ENCODE measurements around the gene CDK4.

The CDK4 gene

GRCh38 chr12:57732726-57733593 lies 19.1 kb downstream of the CDK4 start:
- no peak overlapping the region for H3K4me3 ChIP-seq (ENCODE audit: low read depth, low read length)
- no peak overlapping the region for H4K91ac ChIP-seq (ENCODE audit: low read depth, low read length)
- H3K9ac ChIP-seq (ENCODE audit: low read length), result no peak overlapping the region
- H2BK12ac ChIP-seq (ENCODE audit: low read length), result no peak overlapping the region
- H2BK5ac ChIP-seq (ENCODE audit: low read depth, low read length, poor library complexity), result no peak overlapping the region
- H3K79me2 ChIP-seq (ENCODE audit: control insufficient read depth, insufficient read depth, low read length, poor library complexity), result no peaks in the 10 kb centered on the region
- H3K23ac ChIP-seq (ENCODE audit: low read length), result no peak overlapping the region
- H3K18ac ChIP-seq (ENCODE audit: low read length), result no peak overlapping the region
- H4K8ac ChIP-seq (ENCODE audit: low read depth, low read length), result no peak overlapping the region
- H3K36me3 ChIP-seq (ENCODE audit: control insufficient read depth in 1 of 2, insufficient read depth in 2 of 2, low read length in 2 of 2), result no peaks in the 10 kb centered on the region
- no peak overlapping the region for H4K12ac ChIP-seq (ENCODE audit: low read depth, low read length)
- H3K27ac ChIP-seq (ENCODE audit: low read depth, low read length), result no peak overlapping the region
- DNase-seq, result no peak
- no peak overlapping the region for H3K4ac ChIP-seq (ENCODE audit: low read depth, low read length)
- WGBS (ENCODE audit: extremely low coverage, insufficient coverage, insufficient read length), result no CpG with 5 or more reads among the region's 11 CpGs
- no peak overlapping the region for H3K14ac ChIP-seq (ENCODE audit: low read length)
- no peak overlapping the region for H2AK5ac ChIP-seq (ENCODE audit: low read length)
- H3K9me3 ChIP-seq (ENCODE audit: insufficient read depth, low read depth, low read length), result peaks cover 7% of the 10 kb centered on the region
- peaks cover 48% of the 10 kb centered on the region for H3K27me3 ChIP-seq (ENCODE audit: insufficient read depth, low read length)
- H3K4me1 ChIP-seq (ENCODE audit: control insufficient read depth in 1 of 2, insufficient read depth in 2 of 2, low read length in 2 of 2), result peaks cover 0 to 6% of the 10 kb centered on the region in 2 experiments
- H2BK120ac ChIP-seq (ENCODE audit: insufficient read depth, low read length, poor library complexity), result no peak overlapping the region
- no peak overlapping the region for H3K4me2 ChIP-seq (ENCODE audit: low read length)
- no peak overlapping the region for H2AFZ ChIP-seq (ENCODE audit: insufficient read depth, low read length, poor library complexity)
- no peaks in the 10 kb centered on the region for H3K79me1 ChIP-seq (ENCODE audit: low read length)

- no peak overlapping the region for H4K91ac ChIP-seq (ENCODE audit: low read depth, low read length)
- no peak overlapping the region for H2BK12ac ChIP-seq (ENCODE audit: low read length)
- no peak overlapping the region for H2BK5ac ChIP-seq (ENCODE audit: low read depth, low read length, poor library complexity)
- H3K4ac ChIP-seq (ENCODE audit: low read depth, low read length), result no peak overlapping the region
- H3K27ac ChIP-seq (ENCODE audit: low read depth, low read length), result no peak overlapping the region
- H3K27me3 ChIP-seq (ENCODE audit: insufficient read depth, low read length), result peaks cover 48% of the 10 kb centered on the region
- no peak overlapping the region for H3K4me3 ChIP-seq (ENCODE audit: low read depth, low read length)
- WGBS (ENCODE audit: extremely low coverage, insufficient coverage, insufficient read length), result no CpG with 5 or more reads among the region's 4 CpGs
- H2BK120ac ChIP-seq (ENCODE audit: insufficient read depth, low read length, poor library complexity), result no peak overlapping the region
- no peak overlapping the region for H3K4me2 ChIP-seq (ENCODE audit: low read length)
- no peak overlapping the region for H3K9ac ChIP-seq (ENCODE audit: low read length)
- H2AK5ac ChIP-seq (ENCODE audit: low read length), result no peak overlapping the region
- no peak overlapping the region for H4K12ac ChIP-seq (ENCODE audit: low read depth, low read length)
- H3K23ac ChIP-seq (ENCODE audit: low read length), result no peak overlapping the region
- H3K9me3 ChIP-seq (ENCODE audit: insufficient read depth, low read depth, low read length), result peaks cover 12% of the 10 kb centered on the region
- no peaks in the 10 kb centered on the region for H3K79me2 ChIP-seq (ENCODE audit: control insufficient read depth, insufficient read depth, low read length, poor library complexity)
- no peak overlapping the region for H3K14ac ChIP-seq (ENCODE audit: low read length)
- no peaks in the 10 kb centered on the region for H3K4me1 ChIP-seq (ENCODE audit: control insufficient read depth in 1 of 2, insufficient read depth in 2 of 2, low read length in 2 of 2)
- no peak overlapping the region for H3K18ac ChIP-seq (ENCODE audit: low read length)
- H2AFZ ChIP-seq (ENCODE audit: insufficient read depth, low read length, poor library complexity), result no peak overlapping the region
- DNase-seq, result no peak
- no peaks in the 10 kb centered on the region for H3K79me1 ChIP-seq (ENCODE audit: low read length)
- no peak overlapping the region for H4K8ac ChIP-seq (ENCODE audit: low read depth, low read length)
- no peaks in the 10 kb centered on the region for H3K36me3 ChIP-seq (ENCODE audit: control insufficient read depth in 1 of 2, insufficient read depth in 2 of 2, low read length in 2 of 2)
These were observed 19.8 kb downstream of the CDK4 start for GRCh38 chr12:57732270-57732669.

GRCh38 chr12:57731411-57732080 lies 20.6 kb downstream of the CDK4 start:
- Histone ChIP-seq H4K91ac (ENCODE audit: low read depth, low read length) (no peak overlapping the region), H2BK12ac (ENCODE audit: low read length) (no peak overlapping the region), H3K27me3 (ENCODE audit: insufficient read depth, low read length) (peaks cover 48% of the 10 kb centered on the region), H4K8ac (ENCODE audit: low read depth, low read length) (no peak overlapping the region), H3K4ac (ENCODE audit: low read depth, low read length) (no peak overlapping the region), H3K18ac (ENCODE audit: low read length) (no peak overlapping the region), H3K4me1 (ENCODE audit: control insufficient read depth in 1 of 2, insufficient read depth in 2 of 2, low read length in 2 of 2) (peaks cover 1 to 4% of the 10 kb centered on the region in 2 experiments), H3K79me2 (ENCODE audit: control insufficient read depth, insufficient read depth, low read length, poor library complexity) (no peaks in the 10 kb centered on the region), H2AFZ (ENCODE audit: insufficient read depth, low read length, poor library complexity) (no peak overlapping the region), H2BK5ac (ENCODE audit: low read depth, low read length, poor library complexity) (no peak overlapping the region), H3K27ac (ENCODE audit: low read depth, low read length) (no peak overlapping the region), H3K36me3 (ENCODE audit: control insufficient read depth in 1 of 2, insufficient read depth in 2 of 2, low read length in 2 of 2) (no peaks in the 10 kb centered on the region), H3K9ac (ENCODE audit: low read length) (no peak overlapping the region), H3K14ac (ENCODE audit: low read length) (no peak overlapping the region), H3K23ac (ENCODE audit: low read length) (no peak overlapping the region), H2BK120ac (ENCODE audit: insufficient read depth, low read length, poor library complexity) (no peak overlapping the region), H3K4me3 (ENCODE audit: low read depth, low read length) (no peak overlapping the region), H4K12ac (ENCODE audit: low read depth, low read length) (no peak overlapping the region), H3K4me2 (ENCODE audit: low read length) (no peak overlapping the region), H3K9me3 (ENCODE audit: insufficient read depth, low read depth, low read length) (peaks cover 17% of the 10 kb centered on the region), H2AK5ac (ENCODE audit: low read length) (no peak overlapping the region), H3K79me1 (ENCODE audit: low read length) (no peaks in the 10 kb centered on the region)
- no peak for DNase-seq
- no CpG with 5 or more reads among the region's 19 CpGs for WGBS (ENCODE audit: extremely low coverage, insufficient coverage, insufficient read length)

GRCh38 chr12:57730336-57731067 lies 21.6 kb downstream of the CDK4 start:
- Histone ChIP-seq H3K4me3 (ENCODE audit: low read depth, low read length) (no peak overlapping the region), H4K8ac (ENCODE audit: low read depth, low read length) (no peak overlapping the region), H3K9me3 (ENCODE audit: insufficient read depth, low read depth, low read length) (peaks cover 15% of the 10 kb centered on the region), H3K14ac (ENCODE audit: low read length) (no peak overlapping the region), H2AK5ac (ENCODE audit: low read length) (no peak overlapping the region), H3K4me1 (ENCODE audit: control insufficient read depth in 1 of 2, insufficient read depth in 2 of 2, low read length in 2 of 2) (peaks cover 7 to 12% of the 10 kb centered on the region in 2 experiments), H2BK120ac (ENCODE audit: insufficient read depth, low read length, poor library complexity) (no peak overlapping the region), H3K27ac (ENCODE audit: low read depth, low read length) (no peak overlapping the region), H3K79me1 (ENCODE audit: low read length) (no peaks in the 10 kb centered on the region), H3K79me2 (ENCODE audit: control insufficient read depth, insufficient read depth, low read length, poor library complexity) (no peaks in the 10 kb centered on the region), H4K12ac (ENCODE audit: low read depth, low read length) (no peak overlapping the region), H2BK5ac (ENCODE audit: low read depth, low read length, poor library complexity) (no peak overlapping the region), H3K4me2 (ENCODE audit: low read length) (no peak overlapping the region), H3K27me3 (ENCODE audit: insufficient read depth, low read length) (peaks cover 43% of the 10 kb centered on the region), H2AFZ (ENCODE audit: insufficient read depth, low read length, poor library complexity) (no peak overlapping the region), H3K23ac (ENCODE audit: low read length) (no peak overlapping the region), H3K18ac (ENCODE audit: low read length) (no peak overlapping the region), H3K9ac (ENCODE audit: low read length) (no peak overlapping the region), H3K4ac (ENCODE audit: low read depth, low read length) (no peak overlapping the region), H4K91ac (ENCODE audit: low read depth, low read length) (no peak overlapping the region), H2BK12ac (ENCODE audit: low read length) (no peak overlapping the region), H3K36me3 (ENCODE audit: control insufficient read depth in 1 of 2, insufficient read depth in 2 of 2, low read length in 2 of 2) (no peaks in the 10 kb centered on the region)
- WGBS (ENCODE audit: extremely low coverage, insufficient coverage, insufficient read length), result no CpG with 5 or more reads among the region's 13 CpGs
- DNase-seq, result no peak
